Measurements from ENCODE around the gene PLXNA1.

The PLXNA1 gene

DNA sequence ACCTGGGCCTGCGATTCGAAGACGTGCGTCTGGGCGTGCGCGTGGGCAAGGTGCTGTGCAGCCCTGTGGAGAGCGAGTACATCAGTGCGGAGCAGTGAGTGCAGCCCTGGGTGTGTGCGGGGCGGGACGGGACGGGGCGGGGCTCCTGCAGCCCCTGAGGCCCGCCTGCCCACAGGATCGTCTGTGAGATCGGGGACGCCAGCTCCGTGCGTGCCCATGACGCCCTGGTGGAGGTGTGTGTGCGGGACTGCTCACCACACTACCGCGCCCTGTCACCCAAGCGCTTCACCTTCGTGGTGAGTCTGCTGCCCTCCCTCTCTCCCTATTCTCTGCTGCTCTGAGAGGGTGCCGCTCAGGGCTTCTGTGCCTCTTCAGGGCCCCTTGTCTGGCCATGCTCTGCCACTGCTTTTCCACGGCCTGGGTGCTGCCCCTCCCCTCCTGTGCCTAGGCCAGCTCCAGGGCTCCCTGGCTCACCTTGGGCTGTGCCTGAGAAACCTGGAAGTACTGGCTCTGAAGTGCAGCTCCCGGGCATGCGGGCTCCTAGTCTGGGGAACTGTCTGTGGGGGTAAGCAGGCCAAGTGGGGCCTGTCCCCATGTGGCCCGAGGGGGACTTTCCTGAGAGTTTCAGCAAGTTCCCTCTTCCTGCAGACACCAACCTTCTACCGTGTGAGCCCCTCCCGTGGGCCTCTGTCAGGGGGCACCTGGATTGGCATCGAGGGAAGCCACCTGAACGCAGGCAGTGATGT lies 31.8 kb downstream of the PLXNA1 start:
- Histone ChIP-seq H3K9me3 (ENCODE audit: control insufficient read depth, insufficient read depth, low read depth, low read length) (no peaks in the 10 kb centered on the region), H3K36me3 (ENCODE audit: control insufficient read depth in 2 of 2, insufficient read depth in 1 of 2, low read length in 2 of 2) (peaks cover 0 to 85% of the 10 kb centered on the region in 2 experiments; a peak in 1 of 3 replicates), H3K4me1 (ENCODE audit: control insufficient read depth, insufficient read depth, low read length) (no peaks in the 10 kb centered on the region), H3K27ac (ENCODE audit: extremely low read depth, low read depth, low read length) (no peak overlapping the region), H3K4me3 (ENCODE audit: low read depth, low read length) (no peak overlapping the region)
- POLR2A ChIA-PET = no interaction called here
- CTCF ChIA-PET = no interaction called here
- TF ChIP-seq ZNF621 (tag by site-specific recombination; IDR thresholded peaks at IDR 0.05) (no peak), ZNF664 (tag by site-specific recombination; IDR thresholded peaks at IDR 0.05) (no peak), ZNF548 (tag by site-specific recombination; IDR thresholded peaks at IDR 0.05) (no peak), HOXD13 (CRISPR knock-in tag; IDR thresholded peaks at IDR 0.05; ENCODE audit: borderline replicate concordance) (no peak), KLF1 (tag by site-specific recombination; IDR thresholded peaks at IDR 0.05) (peak; percentile 66), ZNF10 (tag by site-specific recombination; IDR thresholded peaks at IDR 0.05) (no peak), ZNF76 (tag by site-specific recombination; IDR thresholded peaks at IDR 0.05; ENCODE audit: borderline replicate concordance, low read depth) (no peak), INSM2 (tag by site-specific recombination; IDR thresholded peaks at IDR 0.05) (no peak), ZNF394 (tag by site-specific recombination; IDR thresholded peaks at IDR 0.05; ENCODE audit: borderline replicate concordance) (no peak), KLF8 (tag by site-specific recombination; IDR thresholded peaks at IDR 0.05) (peak; percentile 52; the same call in 1 of the 2 replicates), ZNF544 (tag by site-specific recombination; IDR thresholded peaks at IDR 0.05) (no peak), ZNF555 (tag by site-specific recombination; conservative IDR thresholded peaks at IDR 0.05) (no peak), ZNF830 (tag by site-specific recombination; IDR thresholded peaks at IDR 0.05; ENCODE audit: low read depth) (no peak), ZNF302 (tag by site-specific recombination; IDR thresholded peaks at IDR 0.05; ENCODE audit: low read depth) (no peak), ZNF174 (tag by site-specific recombination; IDR thresholded peaks at IDR 0.05) (no peak)
- TF ChIP-seq, protein P1, sequence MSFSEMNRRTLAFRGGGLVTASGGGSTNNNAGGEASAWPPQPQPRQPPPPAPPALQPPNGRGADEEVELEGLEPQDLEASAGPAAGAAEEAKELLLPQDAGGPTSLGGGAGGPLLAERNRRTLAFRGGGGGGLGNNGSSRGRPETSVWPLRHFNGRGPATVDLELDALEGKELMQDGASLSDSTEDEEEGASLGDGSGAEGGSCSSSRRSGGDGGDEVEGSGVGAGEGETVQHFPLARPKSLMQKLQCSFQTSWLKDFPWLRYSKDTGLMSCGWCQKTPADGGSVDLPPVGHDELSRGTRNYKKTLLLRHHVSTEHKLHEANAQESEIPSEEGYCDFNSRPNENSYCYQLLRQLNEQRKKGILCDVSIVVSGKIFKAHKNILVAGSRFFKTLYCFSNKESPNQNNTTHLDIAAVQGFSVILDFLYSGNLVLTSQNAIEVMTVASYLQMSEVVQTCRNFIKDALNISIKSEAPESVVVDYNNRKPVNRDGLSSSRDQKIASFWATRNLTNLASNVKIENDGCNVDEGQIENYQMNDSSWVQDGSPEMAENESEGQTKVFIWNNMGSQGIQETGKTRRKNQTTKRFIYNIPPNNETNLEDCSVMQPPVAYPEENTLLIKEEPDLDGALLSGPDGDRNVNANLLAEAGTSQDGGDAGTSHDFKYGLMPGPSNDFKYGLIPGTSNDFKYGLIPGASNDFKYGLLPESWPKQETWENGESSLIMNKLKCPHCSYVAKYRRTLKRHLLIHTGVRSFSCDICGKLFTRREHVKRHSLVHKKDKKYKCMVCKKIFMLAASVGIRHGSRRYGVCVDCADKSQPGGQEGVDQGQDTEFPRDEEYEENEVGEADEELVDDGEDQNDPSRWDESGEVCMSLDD (tag by site-specific recombination; IDR thresholded peaks at IDR 0.05) = no peak

- Histone ChIP-seq H3K36me3 (ENCODE audit: control insufficient read depth in 2 of 2, insufficient read depth in 1 of 2, low read length in 2 of 2) (peaks cover 0 to 89% of the 10 kb centered on the region in 2 experiments; a peak in 1 of 3 replicates), H3K4me3 (ENCODE audit: low read depth, low read length) (no peak overlapping the region), H3K9me3 (ENCODE audit: control insufficient read depth, insufficient read depth, low read depth, low read length) (no peaks in the 10 kb centered on the region), H3K27ac (ENCODE audit: extremely low read depth, low read depth, low read length) (no peak overlapping the region), H3K4me1 (ENCODE audit: control insufficient read depth, insufficient read depth, low read length) (no peaks in the 10 kb centered on the region)
- TF ChIP-seq ZNF354C (tag by site-specific recombination; IDR thresholded peaks at IDR 0.05; ENCODE audit: borderline replicate concordance, low read depth) (no peak), KLF1 (tag by site-specific recombination; IDR thresholded peaks at IDR 0.05) (peak; percentile 92), ZNF114 (tag by site-specific recombination; IDR thresholded peaks at IDR 0.05) (no peak)
- CTCF ChIA-PET = no interaction called here
- POLR2A ChIA-PET = no interaction called here
These were observed 32.5 kb downstream of the PLXNA1 start for GRCh38 chr3:127015282-127016042.

Data from HEK293 (cell line).